ENCODE data around the gene KIAA0513.

DNA sequence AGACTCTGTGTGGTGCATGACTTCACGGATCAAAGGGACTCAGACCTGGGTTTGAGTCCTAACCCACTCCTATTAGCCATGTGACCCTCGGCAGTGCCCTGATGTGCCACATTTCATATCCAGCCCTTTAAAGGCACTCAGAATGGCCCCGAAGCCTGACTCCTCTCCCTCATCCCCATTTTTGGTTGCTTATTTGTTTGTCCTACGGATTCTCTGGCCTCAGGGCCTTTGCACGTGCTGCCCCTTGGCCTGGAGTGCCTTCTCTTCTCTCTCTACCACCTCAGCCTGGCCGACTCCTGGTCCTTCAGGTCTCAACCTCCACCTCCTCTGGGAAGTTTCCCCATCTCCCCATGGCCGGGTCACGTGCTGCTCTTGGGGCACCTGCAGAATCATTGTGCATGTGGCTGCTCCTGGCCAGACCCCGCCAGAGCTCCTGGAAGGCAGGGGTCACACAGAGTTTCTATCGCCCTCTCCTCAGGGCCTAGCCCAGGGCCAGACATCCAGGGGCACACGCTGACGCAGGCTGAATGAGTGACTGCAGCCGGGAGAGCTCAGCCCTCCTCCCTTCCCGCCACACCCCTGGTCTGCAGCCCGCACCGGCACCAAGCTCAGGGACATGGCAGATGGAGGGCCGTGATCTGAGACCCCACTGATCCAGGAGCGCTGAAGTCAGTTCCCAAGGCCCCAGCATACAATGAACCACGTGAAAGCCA is 106.6 kb downstream of the KIAA0513 start:
- TF ChIP-seq, protein P1, sequence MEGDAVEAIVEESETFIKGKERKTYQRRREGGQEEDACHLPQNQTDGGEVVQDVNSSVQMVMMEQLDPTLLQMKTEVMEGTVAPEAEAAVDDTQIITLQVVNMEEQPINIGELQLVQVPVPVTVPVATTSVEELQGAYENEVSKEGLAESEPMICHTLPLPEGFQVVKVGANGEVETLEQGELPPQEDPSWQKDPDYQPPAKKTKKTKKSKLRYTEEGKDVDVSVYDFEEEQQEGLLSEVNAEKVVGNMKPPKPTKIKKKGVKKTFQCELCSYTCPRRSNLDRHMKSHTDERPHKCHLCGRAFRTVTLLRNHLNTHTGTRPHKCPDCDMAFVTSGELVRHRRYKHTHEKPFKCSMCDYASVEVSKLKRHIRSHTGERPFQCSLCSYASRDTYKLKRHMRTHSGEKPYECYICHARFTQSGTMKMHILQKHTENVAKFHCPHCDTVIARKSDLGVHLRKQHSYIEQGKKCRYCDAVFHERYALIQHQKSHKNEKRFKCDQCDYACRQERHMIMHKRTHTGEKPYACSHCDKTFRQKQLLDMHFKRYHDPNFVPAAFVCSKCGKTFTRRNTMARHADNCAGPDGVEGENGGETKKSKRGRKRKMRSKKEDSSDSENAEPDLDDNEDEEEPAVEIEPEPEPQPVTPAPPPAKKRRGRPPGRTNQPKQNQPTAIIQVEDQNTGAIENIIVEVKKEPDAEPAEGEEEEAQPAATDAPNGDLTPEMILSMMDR (conservative IDR thresholded peaks at IDR 0.05; ENCODE audit: low read length) = no peak
- no peak for TF ChIP-seq EZH2phosphoT487 (IDR thresholded peaks at IDR 0.05; ENCODE audit: borderline replicate concordance)
